Measurements from ENCODE around the gene CCNL2. TPM values are rescaled to one million over a fixed set of nuclear protein-coding genes. Genes with fewer than 3 reads are reported as not detected.

The CCNL2 gene
- total and polyA plus RNA-seq, 2 of the 13 experiments (the other 11 are each of a cell fraction or from before 2014, with no cell fraction given), result 105 to 340 TPM

GRCh38 chr1:1432951-1433803 is 34.0 kb upstream of the CCNL2 start (continued):
- TF ChIP-seq ZNF18 (CRISPR knock-in tag; IDR thresholded peaks at IDR 0.05; ENCODE audit: insufficient replicate concordance) (no peak), ZNF577 (CRISPR knock-in tag; IDR thresholded peaks at IDR 0.05; ENCODE audit: borderline replicate concordance, low read depth) (no peak), ZFX (CRISPR knock-in tag; IDR thresholded peaks at IDR 0.05; ENCODE audit: low read depth) (peak; percentile 87), BRD4 (CRISPR knock-in tag; IDR thresholded peaks at IDR 0.05) (peak; percentile 47; the same call in 1 of the 2 replicates), PLSCR1 (CRISPR knock-in tag; IDR thresholded peaks at IDR 0.05; ENCODE audit: borderline replicate concordance) (0 out of 2 replicates have a peak, but pooled peaks have one; percentile 72), ZNF816 (CRISPR knock-in tag; IDR thresholded peaks at IDR 0.05; ENCODE audit: borderline replicate concordance) (no peak), TBP (CRISPR knock-in tag; IDR thresholded peaks at IDR 0.05) (no peak), KDM2A (CRISPR knock-in tag; IDR thresholded peaks at IDR 0.05; ENCODE audit: borderline replicate concordance, low read depth) (peak; percentile 66; the same call in 1 of the 2 replicates), ZBTB42 (CRISPR knock-in tag; IDR thresholded peaks at IDR 0.05) (peak; percentile 84; the same call in 1 of the 2 replicates), NR2C2 (CRISPR knock-in tag; IDR thresholded peaks at IDR 0.05; ENCODE audit: borderline replicate concordance) (peak; percentile 96), REXO4 (CRISPR knock-in tag; IDR thresholded peaks at IDR 0.05; ENCODE audit: borderline replicate concordance) (no peak), TCF12 (IDR thresholded peaks at IDR 0.05) (no peak), TCF12 (CRISPR knock-in tag; IDR thresholded peaks at IDR 0.05) (peak; percentile 73; the same call in 1 of the 2 replicates), ETS1 (CRISPR knock-in tag; IDR thresholded peaks at IDR 0.05) (no peak), RFXAP (CRISPR knock-in tag; IDR thresholded peaks at IDR 0.05; ENCODE audit: borderline replicate concordance) (no peak), ZNF749 (CRISPR knock-in tag; IDR thresholded peaks at IDR 0.05; ENCODE audit: borderline replicate concordance) (peak; percentile 40; the same call in 1 of the 2 replicates), KDM5B (CRISPR knock-in tag; IDR thresholded peaks at IDR 0.05; ENCODE audit: borderline replicate concordance) (peak; percentile 72; the same call in 1 of the 2 replicates), ZNF567 (CRISPR knock-in tag; IDR thresholded peaks at IDR 0.05; ENCODE audit: borderline replicate concordance) (no peak), ZNF512B (CRISPR knock-in tag; IDR thresholded peaks at IDR 0.05; ENCODE audit: borderline replicate concordance) (0 out of 2 replicates have a peak, but pooled peaks have one; percentile 31), CCDC6 (CRISPR knock-in tag; IDR thresholded peaks at IDR 0.05) (no peak; the same call in none of the 2 replicates), ZNF670 (CRISPR knock-in tag; IDR thresholded peaks at IDR 0.05; ENCODE audit: borderline replicate concordance) (no peak), TBX2 (CRISPR knock-in tag; IDR thresholded peaks at IDR 0.05; ENCODE audit: borderline replicate concordance) (peak; percentile 91)
